Neuron (in vitro differentiated cells): ENCODE measurements around the gene SH2D5.
"Not testable (repeated sequence)": the region's sequence is repeated elsewhere in the genome, so short reads cannot be mapped to it uniquely, and the experiment has no call there.

Experiments
- H2AFZ ChIP-seq: one replicate; pipeline ENCODE4 v1.6.1; 2013; ENCODE audit warnings: low read depth, mild to moderate bottlenecking, inconsistent platforms, low read length, moderate library complexity
- H3K27me3 ChIP-seq: one replicate; pipeline ENCODE4 v1.6.1; 2013; ENCODE audit warnings: low read length; ENCODE audit not compliant: insufficient read depth
- H3K36me3 ChIP-seq: one replicate; pipeline ENCODE4 v1.6.1; 2013; ENCODE audit warnings: low read length; ENCODE audit not compliant: insufficient read depth
- H3K4me1 ChIP-seq: one replicate; pipeline ENCODE4 v1.6.1; 2013; ENCODE audit warnings: low read length; ENCODE audit not compliant: insufficient read depth
- H3K4me3 ChIP-seq: 2 replicates; pipeline ENCODE4 v1.5.1; 2013; ENCODE audit warnings: mild to moderate bottlenecking, low read length, moderate library complexity
- H3K9me3 ChIP-seq: one replicate; pipeline ENCODE4 v1.6.1; 2013; ENCODE audit warnings: low read length

The SH2D5 gene

DNA sequence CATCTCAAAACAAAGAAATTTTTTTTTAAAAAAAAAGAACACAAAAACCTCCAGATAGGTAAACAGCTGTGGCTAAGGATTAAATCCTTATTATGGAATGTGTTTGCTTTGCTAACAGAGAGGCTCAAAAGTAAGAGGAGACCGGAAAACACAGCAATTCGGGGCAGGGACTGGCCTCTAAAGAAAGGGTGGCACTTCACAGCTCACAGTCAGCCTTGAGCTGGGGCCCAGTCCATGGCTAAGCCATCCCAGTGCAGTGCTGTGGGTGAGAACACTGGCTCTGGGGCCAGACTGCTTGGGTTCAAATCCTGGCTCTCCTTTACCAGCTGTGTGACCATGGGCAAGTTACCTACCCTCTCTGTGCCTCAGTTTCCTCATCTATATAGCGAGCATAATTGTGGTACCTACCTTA, 42.9 kb downstream of the SH2D5 start:
- no peaks in the 10 kb centered on the region for H3K9me3 ChIP-seq
- H2AFZ ChIP-seq = no peak overlapping the region
- H3K4me1 ChIP-seq = peaks cover 3% of the 10 kb centered on the region
- no peaks in the 10 kb centered on the region for H3K27me3 ChIP-seq
- H3K36me3 ChIP-seq = no peaks in the 10 kb centered on the region
- H3K4me3 ChIP-seq = no peak overlapping the region

DNA sequence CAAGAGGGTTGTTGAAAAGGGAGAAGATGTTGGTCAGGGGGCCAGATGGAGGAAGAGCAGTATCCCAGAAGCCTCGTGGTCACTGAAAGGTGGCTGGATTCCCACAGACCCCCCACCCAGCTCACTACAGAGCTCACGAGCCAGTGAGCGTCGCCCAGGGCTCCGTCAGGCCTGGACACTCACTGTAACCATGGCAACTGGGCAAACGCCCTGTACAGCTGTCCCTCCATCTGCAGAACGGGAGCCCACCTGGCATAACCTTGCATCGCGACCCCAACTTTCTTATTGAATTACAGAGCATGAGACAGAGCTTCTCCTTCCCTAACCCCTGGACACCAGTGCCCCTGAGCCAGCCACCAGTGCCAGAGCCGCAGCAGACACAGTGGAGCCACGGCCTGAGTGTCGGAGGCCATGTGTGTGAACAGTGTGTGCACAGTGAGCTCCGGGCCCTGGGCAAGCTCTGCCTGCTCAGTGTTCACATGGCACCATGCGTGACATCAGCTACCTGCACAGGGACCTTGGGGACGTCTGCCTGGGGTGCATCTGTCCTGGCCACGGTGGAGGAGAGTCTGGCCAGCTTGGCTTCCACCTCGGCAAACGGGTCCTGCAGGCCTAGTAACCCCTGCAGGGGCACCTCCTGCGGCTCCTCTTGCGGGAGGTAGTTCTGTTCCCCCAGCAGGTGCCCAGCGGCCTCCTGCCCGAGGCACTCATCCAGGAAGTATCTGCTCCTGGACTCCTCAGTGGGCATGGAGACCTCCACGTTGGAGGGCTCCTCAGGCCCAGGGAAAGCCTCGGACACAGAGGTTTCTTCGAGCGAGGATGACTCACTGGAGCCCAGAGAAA, 45.4 kb downstream of the SH2D5 start:
- no peaks in the 10 kb centered on the region for H3K4me1 ChIP-seq
- H3K9me3 ChIP-seq = no peaks in the 10 kb centered on the region
- no peak overlapping the region for H3K4me3 ChIP-seq
- no peaks in the 10 kb centered on the region for H3K27me3 ChIP-seq
- H2AFZ ChIP-seq = no peak overlapping the region
- no peaks in the 10 kb centered on the region for H3K36me3 ChIP-seq

DNA sequence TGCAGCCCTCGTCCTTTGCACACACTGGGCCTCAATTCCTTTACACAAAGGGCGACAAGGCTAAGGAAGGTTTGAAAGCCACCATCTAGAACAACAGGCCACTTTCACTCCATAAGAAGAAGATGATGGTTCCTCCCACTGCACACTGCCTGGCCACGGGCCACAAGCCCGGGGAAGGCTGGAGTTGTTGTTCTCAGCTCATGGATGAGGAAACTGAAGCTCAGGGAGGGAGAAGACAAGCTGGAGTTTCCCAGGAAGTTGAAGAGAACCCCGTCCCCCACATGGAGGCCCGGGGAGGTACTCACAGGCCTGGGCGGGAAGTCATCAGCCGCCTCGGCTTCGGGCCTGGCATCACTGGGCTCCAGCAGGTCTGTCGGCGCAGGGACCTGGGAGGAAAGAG, 46.8 kb downstream of the SH2D5 start:
- no peak overlapping the region for H3K4me3 ChIP-seq
- no peaks in the 10 kb centered on the region for H3K27me3 ChIP-seq
- H3K36me3 ChIP-seq = no peaks in the 10 kb centered on the region
- no peaks in the 10 kb centered on the region for H3K9me3 ChIP-seq
- H2AFZ ChIP-seq = no peak overlapping the region
- H3K4me1 ChIP-seq = no peaks in the 10 kb centered on the region

DNA sequence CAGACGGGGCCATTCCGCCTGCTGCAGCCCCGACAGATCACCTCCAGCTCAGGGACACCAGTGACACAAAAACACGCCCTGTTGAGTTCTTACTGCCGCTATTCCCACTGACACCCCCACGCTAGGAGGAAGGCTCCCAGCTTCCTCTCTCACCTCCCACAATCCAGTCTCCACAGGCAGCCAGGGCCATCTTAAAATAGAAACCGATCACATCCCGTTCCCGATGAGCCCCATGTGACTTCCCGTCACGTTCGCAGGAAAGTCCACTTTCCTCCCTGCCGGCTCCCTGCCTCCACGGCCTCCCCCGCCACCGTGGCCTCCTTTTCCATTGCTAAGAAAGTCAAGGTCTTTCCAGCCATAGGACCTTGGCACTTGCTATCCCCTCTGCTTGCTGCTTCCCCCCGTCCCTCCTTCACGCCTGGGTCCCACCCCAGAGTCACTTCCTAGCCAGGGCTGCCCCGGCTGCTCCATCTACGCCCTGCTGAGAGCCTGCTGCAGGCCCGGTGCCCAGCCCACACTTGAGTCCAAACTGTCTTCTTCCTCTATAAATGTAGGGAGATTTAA, 47.3 kb downstream of the SH2D5 start:
- H3K27me3 ChIP-seq = no peaks in the 10 kb centered on the region
- H3K9me3 ChIP-seq = no peaks in the 10 kb centered on the region
- H3K36me3 ChIP-seq = no peaks in the 10 kb centered on the region
- H3K4me3 ChIP-seq = no peak overlapping the region
- H2AFZ ChIP-seq = no peak overlapping the region
- no peaks in the 10 kb centered on the region for H3K4me1 ChIP-seq

DNA sequence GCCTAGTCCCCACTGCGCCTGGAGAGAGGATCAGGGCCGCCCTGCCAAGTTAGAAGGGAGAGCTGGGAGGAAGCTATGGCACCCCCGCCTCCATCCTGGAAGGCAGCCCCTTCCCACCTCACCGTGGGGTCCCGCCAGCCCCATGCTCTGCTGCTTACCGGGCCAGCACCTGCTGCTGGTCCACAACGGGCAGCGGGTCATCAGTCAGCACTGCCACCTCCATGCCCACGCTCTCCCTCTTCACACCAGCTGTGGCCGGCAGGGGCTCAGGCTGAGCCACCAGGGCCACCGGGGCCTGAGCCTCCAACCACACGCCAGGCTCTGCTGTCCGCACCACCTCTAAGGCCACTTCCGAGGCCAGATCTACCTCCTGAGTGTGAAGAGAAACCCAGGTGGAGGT, 47.9 kb downstream of the SH2D5 start:
- H3K9me3 ChIP-seq = no peaks in the 10 kb centered on the region
- no peaks in the 10 kb centered on the region for H3K36me3 ChIP-seq
- H3K4me3 ChIP-seq = no peak overlapping the region
- no peaks in the 10 kb centered on the region for H3K4me1 ChIP-seq
- H2AFZ ChIP-seq = no peak overlapping the region
- no peaks in the 10 kb centered on the region for H3K27me3 ChIP-seq

DNA sequence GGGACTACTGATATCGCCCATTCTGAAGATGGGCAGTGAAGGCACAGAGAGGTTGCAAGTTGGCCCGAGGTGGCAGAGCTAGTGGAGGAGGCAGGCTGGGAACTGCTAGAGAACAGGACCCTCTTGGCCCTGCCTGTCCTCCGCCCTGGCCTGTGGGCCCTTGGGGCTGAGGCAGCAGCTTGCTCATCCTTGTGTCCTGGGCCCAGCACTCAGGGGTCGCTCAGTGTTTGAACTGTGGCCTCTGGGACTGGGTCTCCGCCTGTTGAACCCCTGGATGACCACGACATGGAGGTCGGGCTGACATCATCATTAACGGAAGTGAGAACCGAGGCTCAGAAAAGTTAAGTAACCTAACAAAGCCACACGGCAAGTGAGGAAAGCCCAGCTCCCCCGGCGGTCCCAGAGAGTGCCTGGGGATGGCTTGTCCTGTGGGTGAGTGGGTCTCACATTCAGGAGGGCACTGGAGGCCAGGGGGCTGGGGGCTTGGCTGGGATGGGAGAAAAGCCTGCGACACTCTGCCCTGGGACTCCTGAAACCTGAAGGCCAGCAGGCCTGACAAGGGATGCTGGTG, 48.4 kb downstream of the SH2D5 start:
- Histone ChIP-seq H3K4me3 (no peak overlapping the region), H2AFZ (no peak overlapping the region), H3K36me3 (no peaks in the 10 kb centered on the region), H3K27me3 (no peaks in the 10 kb centered on the region), H3K9me3 (no peaks in the 10 kb centered on the region), H3K4me1 (no peaks in the 10 kb centered on the region)

DNA sequence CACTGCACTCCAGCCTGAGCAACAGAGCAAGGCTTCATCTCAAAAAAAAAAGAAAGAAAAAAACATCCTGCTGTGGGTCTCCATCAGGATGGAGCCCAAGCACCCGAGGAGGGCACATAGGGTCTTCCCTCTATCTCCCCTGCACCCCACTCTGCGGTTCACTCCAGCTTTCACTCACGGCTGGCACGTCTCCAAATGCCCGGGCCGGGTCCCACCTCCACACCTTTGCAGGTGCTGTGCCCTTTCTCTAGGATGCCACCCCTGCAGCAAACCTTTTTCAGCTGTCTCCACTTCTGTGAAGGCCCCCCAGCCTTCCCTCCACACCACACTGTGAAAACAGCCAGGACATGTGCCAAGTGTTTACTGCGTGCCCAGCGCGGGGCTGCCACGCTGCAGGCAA, 48.9 kb downstream of the SH2D5 start:
- H3K4me3 ChIP-seq = no peak overlapping the region
- H3K9me3 ChIP-seq = no peaks in the 10 kb centered on the region
- no peaks in the 10 kb centered on the region for H3K27me3 ChIP-seq
- no peak overlapping the region for H2AFZ ChIP-seq
- no peaks in the 10 kb centered on the region for H3K36me3 ChIP-seq
- H3K4me1 ChIP-seq = no peaks in the 10 kb centered on the region

DNA sequence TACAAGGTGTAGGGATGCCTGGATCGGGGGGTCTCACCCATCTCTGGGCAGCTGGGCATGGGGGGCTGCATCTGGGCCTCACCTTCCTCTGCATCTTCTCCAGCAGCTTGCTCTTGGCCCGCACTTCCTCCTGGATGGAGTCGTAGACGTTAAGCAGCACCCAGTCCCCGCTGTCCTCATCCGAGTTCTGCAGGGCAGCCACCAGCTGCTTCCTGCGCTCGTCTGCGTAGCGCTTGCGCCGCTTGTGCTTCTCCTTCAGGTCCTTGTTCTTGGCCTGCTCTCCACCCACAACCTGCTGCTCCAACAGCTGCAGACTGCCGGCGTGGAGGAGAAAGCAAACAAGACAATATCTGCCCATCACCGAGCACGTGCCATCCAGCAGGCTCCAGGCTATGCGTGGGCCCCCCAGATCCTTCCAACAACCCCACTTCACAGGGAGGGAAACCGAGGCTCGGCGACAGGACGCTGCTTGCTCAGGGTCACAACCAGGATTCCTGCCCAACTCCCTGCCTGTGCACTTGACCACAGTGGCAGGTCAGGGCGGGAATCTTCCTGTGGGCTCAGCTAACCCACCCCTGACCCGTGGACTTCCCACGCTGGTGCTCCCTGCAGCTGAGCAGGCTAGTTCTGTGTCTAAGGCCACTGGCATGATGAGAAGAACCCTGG, 49.8 kb downstream of the SH2D5 start:
- Histone ChIP-seq H2AFZ (no peak overlapping the region), H3K9me3 (no peaks in the 10 kb centered on the region), H3K36me3 (no peaks in the 10 kb centered on the region), H3K4me3 (no peak overlapping the region), H3K4me1 (no peaks in the 10 kb centered on the region), H3K27me3 (no peaks in the 10 kb centered on the region)

DNA sequence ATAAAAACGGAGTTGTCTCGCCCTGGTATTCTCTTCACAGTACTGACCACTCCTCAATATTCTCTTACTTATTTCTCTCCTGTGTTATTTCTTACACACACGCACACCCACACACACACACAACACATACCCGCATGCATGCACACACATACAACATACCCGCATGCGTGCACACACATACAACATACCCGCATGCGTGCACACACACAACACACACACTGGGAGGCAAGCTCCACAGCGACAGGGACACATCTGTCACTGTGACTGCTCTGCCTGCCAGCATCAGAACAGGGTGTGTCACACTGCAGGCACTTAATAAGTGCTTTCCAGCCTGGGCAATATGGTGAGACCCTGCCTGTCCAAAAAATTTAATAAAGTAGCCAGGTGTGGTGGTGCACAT, 50.5 kb downstream of the SH2D5 start:
- Histone ChIP-seq H3K4me3 (no peak overlapping the region), H3K9me3 (no peaks in the 10 kb centered on the region), H2AFZ (no peak overlapping the region), H3K36me3 (no peaks in the 10 kb centered on the region), H3K4me1 (no peaks in the 10 kb centered on the region), H3K27me3 (no peaks in the 10 kb centered on the region)

DNA sequence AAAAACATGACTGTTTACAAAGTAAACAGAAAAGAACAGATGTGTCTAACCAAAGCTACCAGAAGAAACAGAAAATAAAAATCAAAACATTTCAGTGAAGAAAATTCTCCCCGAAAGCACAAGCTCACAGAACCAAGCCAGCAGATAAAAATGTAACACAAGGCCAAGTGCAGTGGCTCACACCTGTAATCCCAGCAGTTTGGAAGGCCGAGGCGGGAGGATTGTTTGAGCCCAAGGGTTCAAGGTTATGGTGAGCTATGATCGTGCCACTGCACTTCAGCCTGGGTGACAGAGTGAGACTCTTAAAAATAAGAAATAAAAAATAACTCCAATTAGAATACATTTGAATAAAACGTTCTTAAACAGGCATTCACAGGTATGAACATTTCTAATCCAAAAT, 52.2 kb downstream of the SH2D5 start:
- Histone ChIP-seq H3K27me3 (no peaks in the 10 kb centered on the region), H2AFZ (no peak overlapping the region), H3K4me3 (no peak overlapping the region), H3K36me3 (no peaks in the 10 kb centered on the region), H3K9me3 (no peaks in the 10 kb centered on the region), H3K4me1 (no peaks in the 10 kb centered on the region)

DNA sequence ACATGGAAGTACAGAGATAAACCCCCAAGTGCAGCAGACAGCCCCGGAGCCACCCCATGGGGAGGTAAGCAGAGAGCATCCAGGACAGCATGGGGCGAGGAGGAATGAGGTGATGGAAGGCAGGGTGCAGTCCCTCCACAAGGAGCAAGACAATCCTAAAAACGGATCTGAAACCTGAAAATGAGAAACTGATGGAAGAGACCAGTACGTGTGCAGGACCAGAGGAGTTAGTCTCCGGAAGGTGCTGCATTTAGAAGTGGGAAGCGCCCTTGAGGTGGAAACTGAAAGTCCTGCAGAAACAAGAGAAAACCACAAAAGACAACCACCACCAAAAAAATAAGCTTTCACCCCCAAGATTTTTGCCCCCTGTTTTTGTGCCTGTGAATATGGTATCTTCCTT, 53.9 kb downstream of the SH2D5 start:
- no peaks in the 10 kb centered on the region for H3K4me1 ChIP-seq

DNA sequence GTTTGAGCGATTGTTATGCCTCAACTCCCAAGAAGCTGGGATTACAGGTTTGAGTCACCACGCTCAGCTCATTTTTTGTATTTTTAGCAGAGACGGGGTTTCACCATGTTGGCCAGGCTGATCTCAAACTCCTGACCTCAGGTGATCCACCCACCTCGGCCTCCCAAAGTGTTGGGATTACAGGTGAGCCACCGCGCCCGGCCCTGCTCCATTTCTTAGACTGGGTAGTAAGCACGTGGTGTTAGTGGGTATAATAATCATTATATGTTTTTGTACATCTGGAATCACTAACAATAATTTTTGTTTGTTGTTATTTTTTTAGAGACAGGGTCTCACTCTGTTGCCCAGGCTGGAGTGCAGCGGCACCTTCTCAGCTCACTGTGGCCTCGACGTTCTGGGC, 58.9 kb downstream of the SH2D5 start:
- H3K27me3 ChIP-seq, H3K9me3 ChIP-seq, H2AFZ ChIP-seq, H3K4me3 ChIP-seq, H3K4me1 ChIP-seq, H3K36me3 ChIP-seq: not testable (repeated sequence)

More for the DNA sequence above, 53.9 kb downstream of the SH2D5 start:
- no peaks in the 10 kb centered on the region for H3K27me3 ChIP-seq
- H3K4me3 ChIP-seq = no peak overlapping the region
- H3K9me3 ChIP-seq = no peaks in the 10 kb centered on the region
- H3K36me3 ChIP-seq = no peaks in the 10 kb centered on the region
- no peak overlapping the region for H2AFZ ChIP-seq

DNA sequence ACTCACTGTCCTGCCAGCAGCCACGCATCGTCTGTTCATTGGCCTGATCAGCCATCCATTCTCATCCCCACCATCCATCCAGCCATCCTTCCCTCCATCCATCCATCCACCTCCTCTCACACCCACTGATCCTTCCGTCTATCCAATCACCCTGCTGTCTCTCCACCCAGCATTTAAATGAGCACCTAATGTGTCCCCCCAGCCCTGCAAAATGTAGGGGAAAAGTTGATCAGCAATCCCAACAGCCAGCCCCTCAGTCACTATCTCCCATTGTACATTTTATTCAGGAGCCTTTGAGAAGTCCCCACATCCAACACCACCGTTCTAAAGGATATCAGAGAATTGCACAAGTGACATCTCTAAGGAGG, 60.3 kb downstream of the SH2D5 start:
- Histone ChIP-seq H3K27me3 (no peaks in the 10 kb centered on the region), H3K9me3 (no peaks in the 10 kb centered on the region), H3K36me3 (no peaks in the 10 kb centered on the region), H2AFZ (no peak overlapping the region), H3K4me3 (no peak overlapping the region), H3K4me1 (peaks cover 6% of the 10 kb centered on the region)
